Progenitor cell of endocrine pancreas (in vitro differentiated cells): ENCODE measurements around the gene DOCK2. TPM values are rescaled to one million over a fixed set of nuclear protein-coding genes. Genes with fewer than 3 reads are reported as not detected.
"Not testable (repeated sequence)": the region's sequence is repeated elsewhere in the genome, so short reads cannot be mapped to it uniquely, and the experiment has no call there.

ENCODE experiments used
- DNase-seq: peaks from one replicate; pipeline ENCODE4 v3.0.0; 2021; ENCODE audit warnings: low spot score; ENCODE audit not compliant: unreplicated experiment
- H3K27ac Mint-ChIP-seq: 2 replicates; pipeline ENCODE4 v1.8.0; 2021; ENCODE audit warnings: mild to moderate bottlenecking, moderate library complexity, mixed read lengths
- H3K27me3 Mint-ChIP-seq: 2 replicates; pipeline ENCODE4 v1.8.0; 2021; ENCODE audit warnings: mixed read lengths
- H3K36me3 Mint-ChIP-seq: 2 replicates; pipeline ENCODE4 v1.8.0; 2022; ENCODE audit warnings: mixed read lengths; ENCODE audit not compliant: insufficient read depth
- H3K4me1 Mint-ChIP-seq: 2 replicates; pipeline ENCODE4 v1.8.0; 2021; ENCODE audit warnings: low read depth, mixed read lengths
- H3K4me3 Mint-ChIP-seq: 2 replicates; pipeline ENCODE4 v1.8.0; 2021; ENCODE audit warnings: low read depth, mild to moderate bottlenecking, moderate library complexity, mixed read lengths
- H3K9me3 Mint-ChIP-seq: 2 replicates; pipeline ENCODE4 v1.8.0; 2021; ENCODE audit warnings: low read depth, mixed read lengths
- CTCF ChIP-seq: fragments of 200-600 bp; sonication (generic); IDR thresholded peaks from one replicate; pipeline ENCODE4 v1.5.0; 2021; ENCODE audit warnings: antibody characterized with exemption, mild to moderate bottlenecking; ENCODE audit not compliant: unreplicated experiment
- total RNA-seq: library from RNA; stranded (reverse); gene quantifications from 2 replicates; pipeline ENCODE4 v1.2.1, GENCODE V29; 2021

Gene DOCK2
- total RNA-seq, 1 donor from 2014 or later: not detected

DNA sequence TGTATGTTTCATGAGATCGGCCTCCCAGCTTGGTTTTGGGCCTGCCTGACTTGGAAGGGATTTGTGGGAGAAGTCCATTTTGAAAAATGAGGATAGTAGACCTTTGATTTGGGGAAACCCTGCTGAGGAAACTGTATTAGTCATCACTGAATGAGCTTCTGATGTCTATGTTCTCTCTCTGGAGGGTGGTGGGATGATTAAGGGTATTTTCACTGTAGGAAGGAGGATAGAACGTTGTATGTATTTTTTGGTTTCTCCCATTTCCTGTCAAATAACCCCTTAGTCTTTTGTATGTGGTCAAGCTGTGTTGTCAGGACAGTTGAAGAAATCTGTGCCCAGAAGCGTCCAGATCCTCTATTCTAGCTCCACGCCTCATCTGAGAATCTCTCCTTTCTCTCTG, 191.3 kb downstream of the DOCK2 start:
- Mint-ChIP-seq H3K4me3 (no peak overlapping the region), H3K27me3 (peaks cover 26% of the 10 kb centered on the region), H3K36me3 (no peaks in the 10 kb centered on the region), H3K4me1 (no peaks in the 10 kb centered on the region), H3K9me3 (no peaks in the 10 kb centered on the region), H3K27ac (no peak overlapping the region)
- TF ChIP-seq CTCF: no peak
- no peak for DNase-seq

DNA sequence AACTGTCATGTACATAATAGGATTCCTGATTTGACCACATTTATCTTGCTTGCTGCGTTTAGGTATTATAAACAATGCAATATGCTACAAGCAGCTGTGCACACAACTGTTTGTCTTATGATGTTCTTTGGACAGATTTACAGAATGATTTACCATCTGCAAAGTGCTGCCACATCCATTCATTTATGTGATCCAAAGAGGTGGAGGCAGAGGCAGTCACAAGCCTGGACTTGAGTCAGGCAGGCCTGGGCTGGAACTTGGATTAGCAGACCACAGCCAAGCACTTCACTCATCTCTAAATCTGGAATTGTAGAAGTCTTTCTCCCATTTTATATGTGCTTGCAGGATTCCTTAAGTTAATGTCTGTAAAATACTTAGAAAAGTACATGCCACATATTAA, 194.3 kb downstream of the DOCK2 start:
- Mint-ChIP-seq H3K9me3 (no peaks in the 10 kb centered on the region), H3K36me3 (no peaks in the 10 kb centered on the region), H3K4me1 (no peaks in the 10 kb centered on the region), H3K4me3 (no peak overlapping the region), H3K27me3 (peaks cover 31% of the 10 kb centered on the region), H3K27ac (no peak overlapping the region)
- TF ChIP-seq CTCF: no peak
- no peak for DNase-seq

DNA sequence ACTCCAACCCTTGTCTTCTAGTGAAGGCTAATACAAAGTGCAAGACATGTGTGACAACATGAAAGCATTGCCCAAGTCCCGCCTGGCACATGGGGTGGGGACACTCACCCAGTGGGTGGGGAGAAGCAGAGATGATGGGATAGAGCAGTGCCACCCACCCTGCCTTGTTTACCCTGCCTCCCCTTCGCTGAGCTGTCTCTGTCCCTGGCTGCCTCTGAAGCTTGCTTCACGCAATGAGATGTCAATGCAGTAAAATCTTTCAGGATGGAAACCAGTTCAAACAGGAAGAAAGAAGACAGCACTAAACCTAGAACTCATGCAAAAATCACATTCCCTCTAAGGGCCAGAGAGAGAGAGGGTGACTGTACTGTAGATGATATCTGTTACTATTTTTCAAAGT, 195.2 kb downstream of the DOCK2 start:
- peaks cover 31% of the 10 kb centered on the region for H3K27me3 Mint-ChIP-seq
- no peak for DNase-seq
- no peaks in the 10 kb centered on the region for H3K9me3 Mint-ChIP-seq
- no peak for TF ChIP-seq CTCF
- H3K36me3 Mint-ChIP-seq: no peaks in the 10 kb centered on the region
- H3K4me1 Mint-ChIP-seq: no peaks in the 10 kb centered on the region
- H3K27ac Mint-ChIP-seq: no peak overlapping the region
- H3K4me3 Mint-ChIP-seq: no peak overlapping the region

DNA sequence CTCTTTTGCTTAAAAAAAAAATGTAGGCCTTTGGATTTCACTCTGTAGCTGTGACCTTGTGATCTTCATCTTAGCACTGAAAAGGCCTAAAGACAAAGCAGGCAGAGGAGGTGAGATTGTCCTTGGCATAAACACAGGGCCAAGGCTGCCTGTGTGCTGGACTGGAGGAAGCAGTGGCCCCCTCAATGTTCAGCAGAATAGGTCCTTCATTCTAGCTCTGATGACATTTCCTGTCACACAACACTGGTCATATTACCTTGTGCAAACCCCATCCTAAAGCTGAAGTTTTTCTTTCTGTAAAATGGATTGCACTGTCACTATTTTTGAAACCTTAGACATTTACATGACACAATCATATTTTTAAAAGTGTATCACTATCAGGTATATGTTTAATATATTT, 195.8 kb downstream of the DOCK2 start:
- no peaks in the 10 kb centered on the region for H3K4me1 Mint-ChIP-seq
- H3K27me3 Mint-ChIP-seq: peaks cover 31% of the 10 kb centered on the region
- H3K27ac Mint-ChIP-seq: no peak overlapping the region
- no peak for DNase-seq
- TF ChIP-seq CTCF: no peak
- H3K9me3 Mint-ChIP-seq: no peaks in the 10 kb centered on the region
- no peak overlapping the region for H3K4me3 Mint-ChIP-seq
- H3K36me3 Mint-ChIP-seq: no peaks in the 10 kb centered on the region

- not testable (repeated sequence) for H3K9me3 Mint-ChIP-seq, H3K27ac Mint-ChIP-seq, H3K4me1 Mint-ChIP-seq, DNase-seq, H3K36me3 Mint-ChIP-seq, H3K4me3 Mint-ChIP-seq
- H3K27me3 Mint-ChIP-seq: peaks cover 33% of the 10 kb centered on the region
These were observed 196.7 kb downstream of the DOCK2 start for GRCh38 chr5:169833681-169834292.

DNA sequence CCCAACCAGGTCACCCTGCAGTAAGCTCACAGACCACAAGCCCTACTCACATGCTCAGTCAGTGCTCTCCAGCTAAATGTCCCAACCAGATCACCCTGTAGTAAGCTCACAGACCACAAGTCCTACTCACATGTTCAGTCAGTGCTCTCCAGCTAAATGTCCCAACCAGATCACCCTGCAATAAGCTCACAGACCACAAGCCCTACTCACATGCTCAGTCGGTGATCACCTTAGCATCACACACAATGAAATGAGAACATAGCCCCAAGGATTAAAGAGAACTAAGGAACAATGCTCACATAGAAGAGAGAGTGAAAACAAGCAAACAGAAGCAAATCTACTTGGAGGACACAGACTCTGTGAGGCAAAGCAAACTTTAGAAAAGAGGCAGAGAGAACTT, 197.5 kb downstream of the DOCK2 start:
- H3K36me3 Mint-ChIP-seq, H3K4me1 Mint-ChIP-seq, H3K4me3 Mint-ChIP-seq, H3K9me3 Mint-ChIP-seq, H3K27ac Mint-ChIP-seq, DNase-seq: not testable (repeated sequence)
- H3K27me3 Mint-ChIP-seq: peaks cover 31% of the 10 kb centered on the region
